GM18511 (cell line): ENCODE data around the gene SEMA4G.
A peak's percentile ranks its signal among the peaks of the same experiment; 100 is the strongest.

ENCODE experiments used
- ATAC-seq: cut with Tn5 transposase; IDR thresholded peaks from one replicate; pipeline ENCODE4 v1.9.1; 2021; ENCODE audit warnings: mild to moderate bottlenecking, moderate library complexity; ENCODE audit not compliant: unreplicated experiment

The SEMA4G gene

GRCh38 chr10:100987685-100988049, 18.4 kb downstream of the SEMA4G start:
- peak; percentile 12 for ATAC-seq

DNA sequence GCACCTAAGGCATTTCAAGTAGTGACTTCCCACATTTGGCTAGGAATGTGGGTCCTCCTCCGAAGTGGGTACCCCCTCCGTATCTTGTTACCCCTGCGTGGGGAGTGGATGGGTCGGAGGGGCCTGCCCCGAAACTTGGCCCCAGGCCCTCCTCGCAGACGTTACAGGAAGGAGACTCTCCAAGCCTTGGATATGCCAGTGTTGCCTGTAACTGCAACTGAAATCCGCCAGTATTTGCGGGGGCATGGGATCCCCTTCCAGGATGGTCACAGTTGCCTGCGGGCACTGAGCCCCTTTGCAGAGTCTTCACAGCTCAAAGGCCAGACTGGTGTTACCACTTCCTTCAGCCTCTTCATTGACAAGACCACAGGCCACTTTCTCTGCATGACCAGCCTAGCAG, 18.9 kb downstream of the SEMA4G start:
- ATAC-seq, result no peak

DNA sequence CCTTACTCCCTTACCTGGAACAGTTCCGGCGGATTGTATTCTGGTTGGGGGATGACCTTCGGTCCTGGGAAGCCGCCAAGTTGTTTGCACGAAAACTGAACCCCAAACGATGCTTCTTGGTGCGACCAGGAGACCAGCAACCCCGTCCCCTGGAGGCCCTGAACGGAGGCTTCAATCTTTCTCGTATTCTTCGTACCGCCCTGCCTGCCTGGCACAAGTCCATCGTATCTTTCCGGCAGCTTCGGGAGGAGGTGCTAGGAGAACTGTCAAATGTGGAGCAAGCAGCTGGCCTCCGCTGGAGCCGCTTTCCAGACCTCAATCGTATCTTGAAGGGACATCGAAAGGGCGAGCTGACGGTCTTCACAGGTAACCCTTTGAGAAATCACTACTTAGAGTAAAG, 19.8 kb downstream of the SEMA4G start:
- no peak for ATAC-seq

DNA sequence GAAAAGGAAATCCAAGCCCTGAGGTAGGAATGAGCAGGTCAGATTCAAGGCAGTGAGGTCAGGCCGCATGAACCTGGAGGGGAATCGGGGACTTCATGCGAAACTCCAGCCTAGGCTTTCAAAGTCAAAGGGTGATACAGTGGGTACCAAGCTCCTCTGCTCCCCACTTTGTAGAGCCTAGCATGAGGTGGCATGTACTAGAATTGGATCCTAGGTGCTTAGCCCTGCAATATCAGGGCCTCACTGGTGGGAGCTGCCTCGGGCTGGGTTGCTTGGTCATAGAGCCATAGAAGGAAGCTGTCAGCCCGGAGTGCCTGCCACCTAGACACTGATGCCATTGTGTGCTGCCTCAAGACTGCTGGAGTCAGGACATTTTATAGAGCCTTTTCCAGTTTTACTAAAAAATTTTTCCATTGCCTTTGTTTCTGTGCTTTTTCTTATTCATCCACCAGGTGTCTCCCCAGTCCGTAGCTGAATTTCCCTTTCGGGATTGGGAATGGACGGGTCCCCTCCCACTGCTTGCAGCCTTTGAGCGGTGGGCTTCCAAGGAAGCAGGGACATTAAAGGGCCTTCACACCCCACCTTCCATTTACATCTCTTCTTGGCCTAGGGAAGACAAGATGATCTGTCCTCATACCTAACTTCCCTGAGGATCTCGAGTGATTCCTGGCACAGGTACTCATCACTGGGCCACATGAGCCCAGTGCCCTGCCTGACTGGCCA, 24.8 kb downstream of the SEMA4G start:
- no peak for ATAC-seq

DNA sequence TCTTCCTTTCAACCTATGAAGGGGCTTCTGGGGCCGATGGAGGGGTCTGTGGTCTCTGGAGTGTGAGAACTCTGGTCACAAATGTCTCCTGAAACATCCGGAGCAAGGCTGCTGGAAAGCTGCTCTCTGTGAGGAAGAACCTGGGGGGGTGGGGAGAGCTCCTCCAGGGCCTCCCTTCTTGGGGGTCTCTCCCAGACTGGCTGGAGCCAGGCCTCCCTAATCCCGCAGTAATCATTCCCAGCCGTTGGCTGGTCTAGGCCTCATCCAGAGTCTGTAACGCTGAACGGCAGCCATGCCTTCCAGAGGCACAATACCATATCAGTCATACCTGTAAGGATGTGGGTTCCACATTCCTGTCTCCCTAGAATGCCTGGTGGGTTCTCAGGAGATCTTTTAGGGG, 25.9 kb downstream of the SEMA4G start:
- no peak for ATAC-seq

- ATAC-seq, result peak; percentile 31
Observed at GRCh38 chr10:100996678-100997359, 27.5 kb downstream of the SEMA4G start.

- ATAC-seq, result peak; percentile 37
Observed at GRCh38 chr10:100997360-100998182, 28.3 kb downstream of the SEMA4G start.

DNA sequence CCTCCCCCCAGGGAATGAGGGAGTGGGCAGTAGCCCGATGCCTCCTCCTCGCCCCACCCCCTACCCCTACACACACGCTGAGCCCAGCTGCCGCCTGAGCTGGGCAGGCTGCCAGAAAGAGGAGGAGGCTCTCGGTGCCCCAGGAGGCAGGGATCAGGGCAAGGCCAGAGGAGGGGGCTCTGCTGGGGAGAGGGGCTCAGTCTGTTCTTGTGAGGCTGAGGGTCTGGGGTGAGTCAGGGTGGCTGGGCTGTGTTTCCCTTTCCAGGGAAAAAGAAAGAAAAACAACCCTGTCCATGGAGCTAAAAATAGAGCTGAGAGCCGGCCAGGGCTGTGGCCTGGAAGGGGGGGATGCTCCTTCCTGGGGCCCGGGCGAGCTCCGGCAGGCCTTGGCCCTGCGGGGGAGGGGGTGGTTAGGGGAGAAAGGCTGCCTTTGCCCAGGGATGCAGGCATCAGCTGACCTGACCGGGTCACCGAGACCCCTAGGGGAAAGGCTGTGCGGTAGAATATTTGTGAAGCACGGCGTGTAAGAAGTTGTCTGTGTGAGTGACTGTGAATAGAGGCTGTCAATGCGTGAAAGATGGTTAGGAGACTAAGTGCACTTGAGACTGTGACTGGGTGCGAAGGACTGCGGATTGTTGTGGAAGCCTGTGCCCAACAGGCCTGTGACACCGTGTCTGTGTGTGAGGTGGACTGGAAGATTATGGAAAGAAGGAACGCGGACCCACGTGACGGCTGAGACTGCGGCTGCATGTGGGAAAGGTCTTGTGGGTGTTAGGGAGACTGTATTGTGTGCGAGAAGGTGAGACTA, 29.1 kb downstream of the SEMA4G start:
- ATAC-seq, result peak; percentile 43

GRCh38 chr10:100998991-100999741, 29.9 kb downstream of the SEMA4G start:
- ATAC-seq, result peak; percentile 47

- no peak for ATAC-seq
Observed at GRCh38 chr10:100999742-101000126, 30.4 kb downstream of the SEMA4G start, which contains the start of gene LZTS2. TSS of gene LZTS2 (plus strand) at chr10:100999808. CDS start at chr10:101002539, 2,731 bp downstream.

GRCh38 chr10:101000127-101000914, 31.0 kb downstream of the SEMA4G start:
- no peak for ATAC-seq

DNA sequence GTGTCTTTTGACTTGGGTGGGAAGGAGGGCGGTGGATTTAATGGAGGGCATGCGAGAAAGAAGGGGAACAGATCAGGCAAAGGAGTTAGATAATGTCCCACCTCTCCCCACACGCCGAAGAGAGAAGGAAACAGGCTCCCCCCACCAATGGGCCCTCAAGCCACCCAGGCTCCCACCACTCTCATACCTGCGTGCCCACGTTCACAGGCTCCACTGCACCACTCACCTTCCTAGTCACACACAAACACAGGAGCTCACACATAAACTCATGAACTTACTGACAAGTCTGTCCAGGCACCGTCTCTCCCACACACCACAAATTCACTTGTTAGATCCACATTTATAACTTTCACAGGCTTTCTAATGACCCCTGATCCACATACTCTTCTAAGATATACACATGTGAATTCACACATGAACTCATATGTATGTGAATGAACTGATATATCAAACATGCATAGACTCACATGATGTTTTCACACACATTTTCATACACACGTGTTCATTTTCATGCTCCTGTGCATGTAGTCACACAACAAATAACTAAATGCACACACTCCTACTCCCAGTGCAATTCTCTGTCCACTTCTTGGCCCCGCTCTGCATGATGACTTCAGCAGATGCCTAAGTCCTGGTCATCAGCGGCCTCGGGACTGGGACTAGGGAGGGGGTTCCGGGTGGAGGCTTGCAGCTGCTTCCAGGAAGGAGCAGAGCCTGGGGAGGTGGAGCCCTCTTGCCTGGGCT, 31.8 kb downstream of the SEMA4G start:
- ATAC-seq, result no peak

GRCh38 chr10:101001659-101002035, 32.3 kb downstream of the SEMA4G start:
- ATAC-seq, result no peak

DNA sequence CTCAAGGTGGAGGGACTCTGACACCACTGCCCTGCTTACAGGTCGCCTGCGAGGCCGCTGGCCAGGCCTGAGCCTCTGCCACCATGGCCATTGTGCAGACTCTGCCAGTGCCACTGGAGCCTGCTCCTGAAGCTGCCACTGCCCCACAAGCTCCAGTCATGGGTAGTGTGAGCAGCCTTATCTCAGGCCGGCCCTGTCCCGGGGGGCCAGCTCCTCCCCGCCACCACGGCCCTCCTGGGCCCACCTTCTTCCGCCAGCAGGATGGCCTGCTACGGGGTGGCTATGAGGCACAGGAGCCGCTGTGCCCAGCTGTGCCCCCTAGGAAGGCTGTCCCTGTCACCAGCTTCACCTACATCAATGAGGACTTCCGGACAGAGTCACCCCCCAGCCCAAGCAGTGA, 33.2 kb downstream of the SEMA4G start:
- no peak for ATAC-seq

GRCh38 chr10:101003639-101004206, 34.4 kb downstream of the SEMA4G start:
- ATAC-seq, result no peak

DNA sequence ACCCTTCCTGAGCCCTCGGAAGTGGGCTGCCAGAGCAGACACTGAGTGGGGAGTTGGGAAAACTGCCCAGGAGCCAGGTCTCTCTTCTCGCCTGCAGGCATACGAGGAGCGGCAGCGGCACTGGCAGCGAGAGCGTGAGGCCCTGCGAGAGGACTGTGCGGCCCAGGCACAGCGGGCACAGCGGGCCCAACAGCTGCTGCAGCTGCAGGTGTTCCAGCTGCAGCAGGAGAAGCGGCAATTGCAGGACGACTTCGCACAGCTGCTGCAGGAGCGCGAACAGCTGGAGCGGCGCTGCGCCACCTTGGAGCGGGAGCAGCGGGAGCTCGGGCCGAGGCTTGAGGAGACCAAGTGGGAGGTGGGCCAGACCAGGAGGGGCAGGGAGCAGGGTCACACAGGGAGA, 36.1 kb downstream of the SEMA4G start:
- ATAC-seq, result no peak

- ATAC-seq, result no peak
Observed at GRCh38 chr10:101005869-101006567, 36.7 kb downstream of the SEMA4G start.

GRCh38 chr10:101006593-101007098, 37.3 kb downstream of the SEMA4G start:
- no peak for ATAC-seq
